ENCODE measurements around the gene CDC42EP2. TPM values are rescaled to one million over a fixed set of nuclear protein-coding genes. Genes with fewer than 3 reads are reported as not detected.

Gene CDC42EP2
- total RNA-seq, 3 donors from 2014 or later = 11.3 to 20.8 (median 13.4) TPM

- H3K27me3 ChIP-seq = no peaks in the 10 kb centered on the region
- intact Hi-C loops (cut with DNase I; ENCODE audit: low total_unique reads) = no loop called here
- H3K4me1 ChIP-seq = peaks cover 4% of the 10 kb centered on the region in 2 donors
- no peak overlapping the region for H3K4me3 ChIP-seq
- no peak overlapping the region for H3K27ac ChIP-seq
- TF ChIP-seq POLR2A (IDR thresholded peaks at IDR 0.05) (no peak), CTCF (IDR thresholded peaks at IDR 0.05) (no peak), POLR2AphosphoS5 (IDR thresholded peaks at IDR 0.05) (no peak)
- no peaks in the 10 kb centered on the region for H3K9me3 ChIP-seq
- no peak for DNase-seq (ENCODE audit: low spot score in 2 of 2)
- peaks cover 4% of the 10 kb centered on the region for H3K36me3 ChIP-seq
Observed at GRCh38 chr11:65286686-65287085, 28.0 kb upstream of the CDC42EP2 start.

- H3K27me3 ChIP-seq = no peaks in the 10 kb centered on the region
- no peak overlapping the region for H3K27ac ChIP-seq
- H3K36me3 ChIP-seq = peaks cover under 1% of the 10 kb centered on the region
- intact Hi-C loops (cut with DNase I; ENCODE audit: low total_unique reads) = no loop called here
- peaks cover 5 to 9% of the 10 kb centered on the region in 2 donors for H3K4me1 ChIP-seq
- no peak overlapping the region for H3K4me3 ChIP-seq
- no peaks in the 10 kb centered on the region for H3K9me3 ChIP-seq
- DNase-seq (ENCODE audit: low spot score in 2 of 2) = no peak
- TF ChIP-seq POLR2A (IDR thresholded peaks at IDR 0.05) = no peak
- no peak for TF ChIP-seq POLR2AphosphoS5 (IDR thresholded peaks at IDR 0.05)
- TF ChIP-seq CTCF (IDR thresholded peaks at IDR 0.05) = no peak
Observed at GRCh38 chr11:65287601-65288000, 27.1 kb upstream of the CDC42EP2 start.

- no peak for DNase-seq (ENCODE audit: low spot score in 2 of 2)
- TF ChIP-seq POLR2AphosphoS5 (IDR thresholded peaks at IDR 0.05) (no peak), POLR2A (IDR thresholded peaks at IDR 0.05) (no peak)
- no peaks in the 10 kb centered on the region for H3K9me3 ChIP-seq
- H3K27me3 ChIP-seq = no peaks in the 10 kb centered on the region
- peak overlapping the region in 1 of 2 donors; percentile 89 for H3K27ac ChIP-seq
- H3K36me3 ChIP-seq = no peaks in the 10 kb centered on the region
- intact Hi-C loops (cut with DNase I; ENCODE audit: low total_unique reads) = no loop called here
- no peak overlapping the region for H3K4me3 ChIP-seq
- peaks cover 5 to 10% of the 10 kb centered on the region in 2 donors for H3K4me1 ChIP-seq
Observed at GRCh38 chr11:65288706-65289536, 25.7 kb upstream of the CDC42EP2 start.

- no peak for TF ChIP-seq CTCF (IDR thresholded peaks at IDR 0.05)
- TF ChIP-seq POLR2AphosphoS5 (IDR thresholded peaks at IDR 0.05) = peak; percentile 52 to 98 (median 86)
- TF ChIP-seq POLR2A (IDR thresholded peaks at IDR 0.05) = no peak
- peaks cover 5 to 10% of the 10 kb centered on the region in 2 donors for H3K4me1 ChIP-seq
- peak in 1 of 2 donors; percentile 60 for DNase-seq (ENCODE audit: low spot score in 2 of 2)
- peak overlapping the region; percentile 71 to 89 for H3K27ac ChIP-seq
- H3K36me3 ChIP-seq = no peaks in the 10 kb centered on the region
- no peaks in the 10 kb centered on the region for H3K27me3 ChIP-seq
- no peaks in the 10 kb centered on the region for H3K9me3 ChIP-seq
- H3K4me3 ChIP-seq = no peak overlapping the region
- intact Hi-C loops (cut with DNase I; ENCODE audit: low total_unique reads) = no loop called here
Observed at GRCh38 chr11:65290448-65291165, 24.1 kb upstream of the CDC42EP2 start.

- intact Hi-C loops (cut with DNase I; ENCODE audit: low total_unique reads) = no loop called here
- H3K4me1 ChIP-seq = peaks cover 5 to 10% of the 10 kb centered on the region in 2 donors
- DNase-seq (ENCODE audit: low spot score in 2 of 2) = no peak
- H3K9me3 ChIP-seq = no peaks in the 10 kb centered on the region
- H3K36me3 ChIP-seq = no peaks in the 10 kb centered on the region
- no peaks in the 10 kb centered on the region for H3K27me3 ChIP-seq
- TF ChIP-seq CTCF (IDR thresholded peaks at IDR 0.05) (no peak), POLR2AphosphoS5 (IDR thresholded peaks at IDR 0.05) (no peak), POLR2A (IDR thresholded peaks at IDR 0.05) (no peak)
- peak overlapping the region in 1 of 3 donors; percentile 5 for H3K4me3 ChIP-seq
- peak overlapping the region; percentile 71 to 89 for H3K27ac ChIP-seq
Observed at GRCh38 chr11:65291613-65292012, 23.1 kb upstream of the CDC42EP2 start.
